Activated CD4-positive, alpha-beta T cell treated with anti-CD3 and anti-CD28 coated beads for 48 hours (primary cell): Measurements from ENCODE around the gene ACSS3.

Experiments
- DNase-seq: peaks from one replicate; pipeline ENCODE4 v3.0.0-alpha.2; 2020

The ACSS3 gene

DNA sequence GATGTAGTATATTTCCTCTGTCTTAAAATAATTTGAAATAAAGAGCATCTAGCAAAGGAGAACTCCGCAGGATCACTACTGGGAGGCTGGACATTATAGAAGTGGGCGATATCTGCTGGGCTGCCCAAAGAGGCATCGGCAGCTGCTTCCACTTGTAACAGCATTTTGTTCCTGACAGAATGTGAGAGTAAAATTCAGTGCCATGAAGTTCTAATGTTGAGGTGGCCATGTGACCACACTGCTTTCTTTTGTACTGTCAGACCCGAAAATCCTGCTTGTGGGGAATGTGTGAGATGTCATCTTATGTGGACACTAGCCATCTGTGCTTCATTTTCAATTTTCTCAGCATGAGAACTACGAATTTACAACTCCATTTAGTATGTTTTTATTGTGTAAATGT lies 151.9 kb downstream of the ACSS3 start:
- DNase-seq, result no peak

GRCh38 chr12:81231574-81232368 lies 153.9 kb downstream of the ACSS3 start:
- no peak for DNase-seq

GRCh38 chr12:81245458-81245857 lies 167.6 kb downstream of the ACSS3 start:
- DNase-seq, result no peak

DNA sequence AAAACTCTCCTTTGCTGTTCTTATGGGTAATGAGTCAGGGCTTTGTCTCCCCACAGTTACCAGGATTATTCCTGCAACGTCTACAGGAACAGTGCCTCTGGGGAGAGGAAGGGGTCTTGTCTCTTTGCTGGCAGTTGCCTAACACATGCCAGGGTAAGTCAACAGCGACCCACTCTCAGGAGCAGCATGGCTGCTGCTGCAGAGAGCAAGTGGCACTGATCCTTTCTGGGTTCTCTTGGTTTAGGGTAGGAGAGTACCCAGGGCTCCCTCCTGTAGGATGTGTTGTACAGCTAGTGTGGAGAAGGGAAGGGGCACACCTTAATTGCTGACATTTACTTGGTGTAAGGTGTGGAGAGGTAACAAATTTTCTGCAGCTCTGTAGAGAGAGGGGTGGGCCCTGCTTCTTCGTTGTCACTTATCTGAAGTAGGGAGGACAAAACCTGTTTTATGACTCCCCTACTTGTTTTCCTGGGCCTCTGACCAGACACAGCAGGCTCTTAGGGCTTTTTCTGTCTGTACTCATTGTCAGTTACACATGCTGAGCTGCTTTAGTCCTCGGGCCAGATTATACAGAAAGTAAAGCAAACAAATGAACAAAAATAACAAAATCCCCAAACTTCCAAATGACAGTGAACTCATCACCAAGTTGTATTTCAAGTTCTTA lies 168.2 kb downstream of the ACSS3 start:
- DNase-seq, result no peak

DNA sequence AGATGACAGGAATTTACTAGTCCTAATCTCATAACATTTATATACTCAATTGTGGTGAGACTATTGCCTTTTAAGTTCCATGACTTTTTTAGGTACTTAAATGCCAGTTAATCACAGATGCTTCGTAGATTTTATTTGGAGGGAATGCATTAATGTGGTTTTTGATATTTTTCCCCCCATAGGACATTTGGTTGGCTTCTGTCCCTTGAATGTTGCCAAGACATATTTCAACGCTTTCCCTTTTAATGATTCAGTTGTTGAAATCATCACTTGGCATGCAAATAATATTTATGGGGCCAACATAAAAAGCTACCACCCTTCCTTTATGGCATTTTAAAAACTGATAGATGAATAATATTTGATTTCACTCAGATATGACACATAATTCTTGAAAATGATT lies 172.1 kb downstream of the ACSS3 start:
- no peak for DNase-seq

- no peak for DNase-seq
Measured at GRCh38 chr12:81252228-81252627, 174.3 kb downstream of the ACSS3 start.

DNA sequence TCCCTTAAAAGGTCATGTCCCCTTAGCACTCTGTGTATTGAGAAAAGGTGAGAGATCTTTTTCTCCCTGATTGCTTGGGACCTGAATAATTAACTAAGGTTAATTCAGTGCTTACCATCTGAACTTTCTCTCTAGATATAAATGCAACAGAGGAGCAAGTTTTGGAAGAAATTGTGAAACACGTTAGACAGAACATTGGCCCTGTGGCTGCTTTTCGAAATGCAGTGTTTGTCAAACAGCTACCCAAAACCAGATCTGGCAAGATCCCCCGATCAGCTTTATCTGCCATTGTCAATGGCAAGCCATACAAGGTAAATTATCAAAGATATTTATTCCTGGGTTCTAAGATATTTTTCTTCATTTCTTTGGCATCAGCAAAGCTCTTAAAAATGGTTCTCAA lies 175.5 kb downstream of the ACSS3 start:
- no peak for DNase-seq

GRCh38 chr12:81255456-81255855 lies 177.6 kb downstream of the ACSS3 start:
- DNase-seq, result no peak

GRCh38 chr12:81255947-81256346 lies 178.1 kb downstream of the ACSS3 start:
- DNase-seq, result no peak

DNA sequence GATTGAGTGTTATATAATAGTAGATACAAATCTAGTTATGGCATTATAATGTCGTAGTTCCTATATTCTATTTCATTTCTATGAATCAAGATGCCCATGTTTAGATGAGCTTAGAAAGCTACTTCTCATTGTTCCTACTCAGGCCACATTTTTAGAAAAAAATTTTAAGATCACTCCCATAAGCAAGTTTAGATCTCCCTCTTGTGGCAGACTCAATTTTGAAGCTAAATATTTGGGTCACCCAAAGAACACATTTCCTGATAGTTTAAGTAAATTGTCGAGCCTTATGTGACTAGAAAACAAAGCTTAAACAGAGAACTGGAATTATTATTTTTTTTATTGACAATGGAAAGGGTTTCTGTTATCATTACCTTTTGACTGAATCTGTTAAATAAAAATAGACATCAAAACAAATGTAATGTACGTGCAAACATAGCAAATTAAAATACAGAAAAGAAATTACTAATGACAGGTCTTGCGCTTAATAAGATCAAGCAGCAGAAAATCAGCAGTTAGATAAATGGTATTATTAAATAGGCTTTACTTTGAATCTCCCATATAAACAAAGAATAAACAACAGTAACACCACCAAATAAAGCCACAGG lies 180.2 kb downstream of the ACSS3 start:
- no peak for DNase-seq

GRCh38 chr12:81259360-81259759 lies 181.5 kb downstream of the ACSS3 start:
- no peak for DNase-seq

- no peak for DNase-seq
Measured at GRCh38 chr12:81261508-81262207, 183.8 kb downstream of the ACSS3 start.

DNA sequence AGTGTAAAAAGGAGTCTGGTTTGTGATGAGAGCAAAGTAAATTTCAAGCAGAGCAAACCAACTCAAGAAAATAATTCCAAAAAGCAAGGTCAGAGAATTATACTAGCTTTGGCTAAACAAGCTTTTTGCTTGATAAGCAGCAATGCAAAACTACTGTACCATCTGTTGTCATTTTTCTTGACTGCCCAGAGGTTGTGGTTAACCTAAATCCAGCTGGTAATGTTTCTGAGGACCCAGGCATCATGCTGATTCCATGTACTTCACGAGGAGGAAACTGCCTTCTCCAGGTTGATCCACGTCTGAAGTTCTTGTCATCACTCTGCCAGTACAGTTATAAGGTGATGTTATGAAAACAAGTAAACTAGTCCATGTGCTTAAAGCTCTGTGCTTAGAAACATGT lies 185.2 kb downstream of the ACSS3 start:
- DNase-seq, result no peak

- DNase-seq, result no peak
Measured at GRCh38 chr12:81270385-81270784, 192.5 kb downstream of the ACSS3 start.

- no peak for DNase-seq
Measured at GRCh38 chr12:81274637-81275529, 197.0 kb downstream of the ACSS3 start.

DNA sequence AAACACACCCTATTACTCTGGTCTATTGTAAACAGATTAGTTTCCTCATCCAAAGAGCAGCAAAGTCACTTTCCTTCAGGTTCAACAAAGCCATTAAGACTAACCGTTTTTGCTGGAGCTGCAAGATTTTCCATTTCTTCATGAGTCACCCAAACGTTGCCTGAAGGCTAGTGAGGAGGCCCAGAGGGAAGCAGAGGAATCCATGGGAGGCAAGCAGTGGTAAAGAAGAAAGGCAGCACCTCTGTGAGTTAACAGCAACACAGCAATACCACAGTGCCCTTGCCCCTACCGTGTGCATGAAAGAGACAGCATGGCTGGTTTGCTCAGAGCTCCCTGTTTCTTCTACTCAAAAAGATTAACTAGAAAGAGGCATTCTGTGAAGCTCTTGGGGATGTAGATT lies 206.3 kb downstream of the ACSS3 start:
- DNase-seq, result no peak

- no peak for DNase-seq
Measured at GRCh38 chr12:81288651-81289050, 210.8 kb downstream of the ACSS3 start.

DNA sequence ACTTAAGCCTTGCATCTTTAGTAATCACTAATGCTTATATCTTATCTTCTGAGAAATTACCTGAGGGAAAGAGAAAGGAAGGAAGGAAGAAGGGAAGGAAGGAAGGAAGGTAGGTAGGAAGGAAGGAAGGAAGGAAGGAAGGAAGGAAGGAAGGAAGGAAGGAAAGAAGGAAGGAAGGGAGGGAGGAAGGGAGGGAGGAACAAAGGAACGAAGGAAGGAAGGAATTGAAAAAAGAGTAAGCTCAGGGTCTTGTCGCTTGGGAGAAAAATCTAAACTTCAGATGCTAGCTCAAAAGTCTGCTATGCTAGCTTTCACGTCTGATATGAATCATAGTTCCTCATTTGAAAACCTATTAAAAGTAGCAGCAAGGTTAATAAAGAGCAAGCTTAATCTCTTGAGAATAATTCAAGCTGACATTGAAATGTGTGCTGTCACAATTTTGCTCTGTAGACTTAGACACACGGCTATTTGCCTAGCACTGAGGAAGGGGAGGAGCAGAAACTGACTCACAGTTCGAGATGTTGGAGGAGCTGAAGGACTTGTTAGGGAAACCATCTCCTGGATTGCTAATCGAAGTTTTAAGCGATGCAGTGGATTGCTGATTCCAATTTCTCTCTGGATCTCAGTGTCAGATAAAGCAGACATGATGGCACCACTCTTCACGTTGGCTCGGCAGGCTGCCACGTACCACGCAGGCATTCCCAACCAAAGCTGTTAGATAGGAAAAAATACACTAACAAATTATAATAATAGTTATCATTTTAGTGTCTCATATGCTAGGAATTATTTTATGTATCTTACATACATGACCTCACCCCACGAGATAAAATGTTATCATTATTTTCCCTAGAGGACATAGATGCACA lies 216.7 kb downstream of the ACSS3 start:
- DNase-seq, result no peak

DNA sequence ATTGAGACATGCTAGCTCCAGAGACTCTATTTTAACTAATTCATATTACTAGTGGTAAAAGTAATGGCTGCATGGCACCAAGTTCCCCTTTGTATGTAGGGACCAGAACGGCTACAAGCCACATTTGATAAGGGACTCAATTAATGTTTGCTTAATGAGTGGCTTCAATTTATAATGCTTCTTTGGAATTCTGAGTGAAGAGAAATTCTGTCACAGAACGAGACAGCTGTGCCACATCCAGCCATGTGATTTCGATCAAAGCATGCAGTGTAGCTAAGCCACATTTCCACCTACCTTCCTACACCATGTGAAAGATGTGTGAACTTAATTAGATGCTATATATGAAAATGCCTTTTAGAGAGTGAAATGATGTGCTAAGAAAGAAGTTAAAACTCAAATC lies 217.4 kb downstream of the ACSS3 start:
- no peak for DNase-seq

- no peak for DNase-seq
Measured at GRCh38 chr12:81296556-81297305, 218.9 kb downstream of the ACSS3 start.

GRCh38 chr12:81297601-81298000 lies 219.7 kb downstream of the ACSS3 start:
- no peak for DNase-seq
